HG02610 (cell line): ENCODE data around the gene GMIP.

Source experiments
- ATAC-seq: cut with Tn5 transposase; IDR thresholded peaks from one replicate; pipeline ENCODE4 v1.9.1; 2021; ENCODE audit warnings: mild to moderate bottlenecking, moderate library complexity; ENCODE audit not compliant: unreplicated experiment

GMIP gene

GRCh38 chr19:19579533-19580361 lies 63.7 kb downstream of the GMIP start:
- ATAC-seq = no peak
